ENCODE data around the gene MSI2.

MSI2 gene

DNA sequence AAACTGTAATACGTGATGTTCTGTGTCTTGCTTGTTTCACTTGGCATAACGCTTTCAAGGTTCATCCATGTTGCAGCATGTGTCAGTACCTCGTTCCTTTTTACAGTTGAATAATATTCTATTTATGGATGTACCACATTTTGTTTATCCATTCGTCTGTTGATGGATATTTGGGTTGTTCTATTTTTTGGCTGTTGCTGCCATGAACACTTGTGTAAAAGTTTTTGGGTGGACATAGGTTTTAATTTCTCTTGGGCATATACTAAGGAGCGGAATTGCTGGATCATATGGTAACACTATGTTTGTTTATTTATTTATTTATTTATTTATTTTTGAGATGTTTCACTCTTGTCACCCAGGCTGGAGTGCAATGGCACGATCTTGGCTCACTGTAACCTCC is 137.0 kb downstream of the MSI2 start:
- no peak for DNase-seq (ENCODE audit: low read depth in 3 of 3)

DNA sequence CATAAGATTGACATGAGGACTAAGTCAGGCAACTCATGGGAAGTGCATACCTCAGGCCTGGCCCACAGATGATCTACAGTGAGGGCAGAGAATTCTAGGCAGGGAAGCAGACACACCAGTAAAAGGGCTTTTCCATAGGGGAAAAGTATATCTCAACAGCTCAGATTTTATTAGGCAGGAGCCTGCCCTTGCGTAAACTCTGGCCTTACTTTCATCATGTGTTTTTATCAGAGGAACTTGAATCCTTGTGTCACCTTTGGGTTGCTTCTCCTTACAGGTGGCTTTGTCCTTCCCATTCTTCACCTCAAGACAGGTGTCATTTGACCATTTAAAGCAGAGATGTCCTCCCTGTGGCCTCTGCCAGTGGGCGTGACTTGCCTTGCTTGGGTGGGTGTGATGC is 138.1 kb downstream of the MSI2 start:
- DNase-seq (ENCODE audit: low read depth in 3 of 3): no peak

DNA sequence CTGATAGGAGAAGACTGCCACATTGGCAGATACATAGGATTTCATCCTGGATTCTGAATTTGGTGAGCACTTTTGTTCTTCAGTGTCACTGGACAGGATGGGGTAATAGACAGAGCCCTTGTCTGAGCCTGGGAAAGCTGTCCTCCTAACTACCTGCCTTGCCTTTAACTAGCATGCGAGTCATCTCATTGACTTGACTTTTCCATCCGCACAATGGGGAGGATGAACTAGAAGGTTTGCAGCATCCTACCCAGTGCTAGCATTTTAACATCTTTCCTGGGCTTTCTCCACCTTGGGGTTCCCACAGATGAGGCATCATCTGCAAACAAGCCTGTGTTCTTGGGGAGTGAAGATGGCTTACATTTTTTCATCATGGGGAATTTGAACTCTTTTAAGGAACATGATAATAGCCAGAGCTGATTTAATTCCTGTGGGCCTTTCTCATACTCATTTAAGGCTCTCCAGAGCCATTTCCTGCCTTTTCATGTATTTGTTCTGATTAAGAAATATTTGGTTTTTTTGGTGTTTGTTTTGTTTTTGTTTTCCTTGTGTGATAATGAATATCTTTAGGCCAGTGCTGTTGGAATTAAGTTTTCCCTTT is 139.5 kb downstream of the MSI2 start:
- no peak for DNase-seq (ENCODE audit: low read depth in 3 of 3)

DNA sequence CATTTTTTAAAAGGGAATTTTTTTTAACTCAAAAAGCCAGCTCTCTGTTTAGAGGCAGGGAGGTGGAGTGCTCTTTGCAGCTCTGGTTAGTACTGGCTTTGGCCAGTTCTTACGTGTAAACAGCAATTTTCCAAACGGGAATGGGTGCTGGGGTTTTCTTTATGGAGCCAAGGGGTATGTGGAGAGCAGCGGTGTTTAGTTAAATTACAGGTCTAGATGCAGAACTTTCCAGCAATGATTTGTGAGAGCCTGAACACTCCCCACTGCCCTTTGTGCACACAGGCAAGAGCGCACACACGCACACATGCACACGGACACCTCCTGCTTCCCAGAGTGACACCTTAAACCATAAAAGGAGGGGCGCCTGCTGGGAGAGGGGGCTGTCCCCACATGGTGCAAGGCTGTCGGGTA is 140.2 kb downstream of the MSI2 start:
- DNase-seq (ENCODE audit: low read depth in 3 of 3): no peak

DNA sequence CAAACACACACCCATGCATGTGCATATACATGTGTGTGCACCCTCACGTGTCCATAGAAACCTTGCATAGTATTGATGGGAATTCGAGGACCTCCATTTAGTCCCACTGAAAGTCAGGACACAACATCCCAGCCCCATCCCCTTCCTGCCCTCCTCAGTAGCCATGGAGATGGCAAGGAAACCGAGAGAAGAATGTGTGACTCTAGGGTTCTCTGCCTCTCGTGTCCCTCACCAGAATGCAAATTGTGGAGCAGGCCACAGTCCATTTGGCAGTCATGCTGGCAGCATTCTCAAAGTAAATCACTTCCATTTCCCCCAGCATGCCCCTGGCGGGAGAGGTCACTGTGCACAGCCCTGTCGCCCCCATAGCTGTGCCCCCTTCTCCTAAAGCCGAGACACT is 141.1 kb downstream of the MSI2 start:
- DNase-seq (ENCODE audit: low read depth in 3 of 3): no peak

DNA sequence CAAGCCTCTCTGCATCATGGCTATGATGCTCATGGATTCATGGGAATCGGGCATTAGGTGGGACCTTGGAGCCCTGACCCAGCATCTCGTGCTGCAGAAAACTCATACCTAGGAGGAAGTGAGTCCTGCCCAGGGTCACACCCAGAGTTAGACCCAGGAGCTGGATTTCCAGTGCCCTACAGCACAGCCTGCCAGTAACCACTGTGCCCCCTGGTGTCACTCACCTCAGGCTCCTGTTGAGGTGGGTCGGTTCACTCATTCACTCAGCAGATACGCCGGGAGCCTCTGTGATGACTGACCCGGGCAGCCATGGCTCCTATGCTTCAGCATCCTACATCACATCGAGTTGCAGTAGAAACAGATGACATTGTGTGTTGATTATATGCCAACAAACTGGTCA is 143.4 kb downstream of the MSI2 start:
- no peak for DNase-seq (ENCODE audit: low read depth in 3 of 3)

DNA sequence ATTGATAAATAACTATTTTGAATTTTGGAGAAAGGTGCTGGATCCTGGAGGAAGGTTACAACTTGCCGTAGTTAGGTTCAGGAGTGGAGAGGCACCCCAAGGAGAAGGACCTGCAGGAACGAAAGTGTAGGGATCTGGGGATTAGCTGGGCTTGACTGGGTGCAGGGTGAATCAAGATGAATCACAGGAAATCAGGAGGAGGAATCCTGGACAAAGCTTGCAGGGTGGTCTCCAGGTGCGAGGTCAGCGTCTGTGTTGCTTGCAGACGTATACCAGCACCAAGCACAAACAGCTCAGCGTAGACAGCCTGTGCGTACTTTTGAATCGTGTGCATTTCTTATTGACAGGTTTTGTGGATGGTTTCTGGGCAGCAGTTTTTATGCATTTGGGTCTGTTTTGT is 144.3 kb downstream of the MSI2 start:
- no peak for DNase-seq (ENCODE audit: low read depth in 3 of 3)

DNA sequence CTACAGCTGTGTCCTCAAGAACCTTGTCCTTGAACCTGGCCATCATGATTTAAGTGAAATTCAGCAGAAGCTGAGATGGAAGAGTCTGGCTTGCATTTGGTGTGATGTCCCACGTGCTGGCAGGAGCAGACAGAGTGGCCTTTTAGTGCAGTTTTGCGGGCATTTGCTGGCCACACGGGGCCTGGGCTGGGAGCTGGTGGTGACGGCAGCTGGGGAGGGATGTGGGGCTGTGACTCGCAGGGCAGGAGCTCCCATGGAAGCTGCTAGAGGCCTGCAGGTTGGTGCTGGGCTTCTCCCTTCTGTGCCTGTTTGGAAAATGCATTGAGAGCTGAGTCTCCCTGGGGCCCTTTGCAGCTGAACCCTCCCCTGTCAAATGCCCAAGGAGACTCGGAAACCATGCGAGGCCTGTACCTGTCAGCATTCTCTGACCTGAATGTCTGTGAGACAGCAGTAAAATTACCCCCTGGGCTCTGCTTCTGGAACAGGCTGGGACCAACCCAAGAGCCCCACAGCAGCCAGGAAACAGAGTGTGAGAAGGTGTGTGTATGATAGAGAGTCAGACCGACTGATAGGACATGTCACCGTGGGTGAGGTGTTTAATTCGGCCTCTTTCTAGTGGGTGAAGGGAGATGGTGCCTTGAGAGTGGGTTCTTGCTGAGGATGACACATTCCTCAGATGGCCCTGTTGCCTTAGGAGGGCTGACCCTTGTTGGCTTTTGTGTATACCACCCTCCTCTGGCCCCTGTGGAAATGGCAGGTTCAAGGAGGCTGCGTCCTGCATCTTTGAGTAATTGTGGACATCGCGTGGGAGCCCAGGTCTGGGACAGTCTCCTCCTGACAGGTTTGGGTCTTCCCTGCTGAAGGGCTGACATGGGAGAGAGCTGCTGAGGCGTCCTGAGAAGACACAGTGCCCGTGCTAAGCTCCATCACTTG is 145.5 kb downstream of the MSI2 start:
- DNase-seq (ENCODE audit: low read depth in 3 of 3): no peak

DNA sequence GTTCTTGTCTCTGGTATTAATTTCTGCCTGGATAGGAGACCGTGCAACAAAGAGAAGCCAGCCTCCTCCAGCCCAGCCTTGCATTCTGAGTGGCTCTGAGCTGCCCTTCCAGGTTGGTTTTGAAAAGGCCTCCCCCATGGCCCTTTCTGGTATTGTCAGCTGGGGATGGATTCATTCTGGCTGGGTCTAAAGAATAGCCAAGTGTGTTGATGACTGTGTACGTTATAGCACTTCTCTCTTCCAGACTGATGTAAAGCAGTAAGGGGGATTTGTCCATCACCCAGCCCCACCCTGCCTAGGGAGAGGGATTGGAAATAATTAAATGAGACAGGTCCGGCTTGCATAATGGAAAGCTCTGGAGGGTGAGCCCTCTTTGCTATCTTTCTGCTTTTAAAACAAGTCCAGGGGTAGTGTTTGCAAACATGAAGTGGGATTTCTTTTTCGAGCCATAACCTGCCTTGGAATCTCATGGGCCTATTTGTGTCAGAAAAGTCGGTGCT is 146.4 kb downstream of the MSI2 start:
- DNase-seq (ENCODE audit: low read depth in 3 of 3): no peak

DNA sequence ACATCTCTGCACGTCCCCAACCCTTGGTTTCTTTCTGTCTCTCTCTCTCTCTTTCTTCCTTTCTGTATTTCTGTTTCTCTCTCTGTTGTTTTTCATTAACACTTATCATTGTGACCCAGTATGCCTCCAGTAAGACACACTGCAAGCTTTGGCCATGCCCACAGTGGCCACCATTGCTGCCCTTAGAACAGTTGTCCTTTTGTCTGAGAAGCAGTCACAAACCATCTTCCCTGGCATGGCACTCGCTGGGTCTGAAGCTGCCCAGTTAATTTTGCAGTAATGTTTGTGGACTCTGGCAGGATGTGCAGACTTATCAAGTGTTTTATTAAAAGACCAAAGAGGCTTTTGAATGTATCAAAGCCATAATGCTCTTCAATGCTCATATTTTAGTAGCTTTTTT is 146.9 kb downstream of the MSI2 start:
- DNase-seq (ENCODE audit: low read depth in 3 of 3): no peak

DNA sequence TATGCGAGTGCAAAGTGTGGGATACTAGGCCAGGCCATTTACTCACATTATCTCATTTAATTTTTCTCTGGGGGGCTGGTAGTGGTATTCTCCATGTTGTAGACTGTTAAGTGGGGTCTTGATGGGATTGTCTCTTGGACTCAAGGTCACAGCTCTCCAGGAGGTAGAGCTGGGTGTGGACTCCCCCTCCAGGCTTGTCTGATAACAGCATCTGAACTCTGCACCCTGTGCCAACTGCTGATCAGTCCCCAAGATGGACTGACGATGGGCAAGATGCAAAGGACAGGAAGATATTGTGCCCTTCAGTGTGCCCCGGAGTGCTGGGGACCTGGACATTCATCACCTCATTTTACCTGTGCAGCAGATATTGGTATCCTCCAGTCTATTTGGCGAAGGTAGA is 147.8 kb downstream of the MSI2 start:
- no peak for DNase-seq (ENCODE audit: low read depth in 3 of 3)

DNA sequence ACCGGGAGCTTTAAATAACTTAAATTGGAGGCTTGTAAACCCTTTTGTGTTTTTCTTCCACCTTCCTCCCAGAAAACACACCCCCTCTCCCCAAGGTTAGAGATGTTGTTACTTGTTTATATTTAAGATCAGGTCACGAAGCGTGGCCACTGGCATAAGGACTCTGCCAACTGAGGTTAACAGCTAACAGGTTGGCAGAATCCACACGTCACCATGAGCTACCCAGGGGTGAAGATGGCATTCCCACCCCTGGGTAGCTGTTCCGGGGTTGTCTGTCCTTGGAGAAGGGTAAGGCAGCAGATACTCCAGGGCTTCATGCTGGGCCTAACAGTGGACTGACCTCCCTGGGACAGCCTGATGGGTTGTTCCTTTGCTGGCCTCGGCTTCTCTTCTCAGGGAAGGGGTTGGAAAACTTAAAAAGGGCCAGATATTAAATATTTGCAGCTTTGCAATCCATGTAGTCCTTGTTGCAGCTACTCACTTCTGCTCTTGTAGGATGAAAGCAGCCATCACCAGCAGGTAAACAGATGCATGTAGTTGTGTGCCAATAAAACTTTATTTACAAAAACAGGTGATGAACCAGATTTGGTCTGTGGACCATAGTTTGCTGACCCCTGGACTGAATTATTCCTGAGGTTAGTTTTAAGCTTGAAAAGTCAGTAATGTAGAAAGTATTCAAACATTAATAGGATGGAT is 148.6 kb downstream of the MSI2 start:
- DNase-seq (ENCODE audit: low read depth in 3 of 3): no peak

DNA sequence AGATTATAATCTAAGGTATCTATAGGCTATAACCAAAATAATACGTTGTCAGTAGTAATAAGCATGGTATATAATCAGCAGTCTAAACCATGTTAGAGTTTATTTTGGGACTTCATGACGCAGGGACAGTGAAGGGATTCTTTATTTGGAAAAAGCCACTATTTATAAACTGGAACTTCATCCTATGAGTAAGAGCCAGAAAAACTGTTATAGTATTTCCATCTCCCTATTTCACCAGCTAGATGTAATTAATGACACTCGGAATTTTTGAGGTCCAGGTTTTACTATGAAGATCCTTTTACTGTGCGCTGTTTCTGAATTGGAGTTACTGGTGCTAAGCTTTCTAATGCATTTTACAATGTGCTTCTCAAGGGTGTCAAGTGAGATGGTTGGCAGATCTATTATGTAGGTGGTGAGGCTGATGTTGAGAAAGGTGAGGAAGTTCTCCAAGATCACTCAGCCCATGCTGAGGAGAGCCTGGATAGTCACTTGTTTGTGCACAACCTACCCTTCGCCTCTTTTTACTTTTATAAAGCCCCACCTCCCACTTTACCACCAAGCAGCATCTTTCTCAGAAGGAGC is 149.3 kb downstream of the MSI2 start:
- no peak for DNase-seq (ENCODE audit: low read depth in 3 of 3)

DNA sequence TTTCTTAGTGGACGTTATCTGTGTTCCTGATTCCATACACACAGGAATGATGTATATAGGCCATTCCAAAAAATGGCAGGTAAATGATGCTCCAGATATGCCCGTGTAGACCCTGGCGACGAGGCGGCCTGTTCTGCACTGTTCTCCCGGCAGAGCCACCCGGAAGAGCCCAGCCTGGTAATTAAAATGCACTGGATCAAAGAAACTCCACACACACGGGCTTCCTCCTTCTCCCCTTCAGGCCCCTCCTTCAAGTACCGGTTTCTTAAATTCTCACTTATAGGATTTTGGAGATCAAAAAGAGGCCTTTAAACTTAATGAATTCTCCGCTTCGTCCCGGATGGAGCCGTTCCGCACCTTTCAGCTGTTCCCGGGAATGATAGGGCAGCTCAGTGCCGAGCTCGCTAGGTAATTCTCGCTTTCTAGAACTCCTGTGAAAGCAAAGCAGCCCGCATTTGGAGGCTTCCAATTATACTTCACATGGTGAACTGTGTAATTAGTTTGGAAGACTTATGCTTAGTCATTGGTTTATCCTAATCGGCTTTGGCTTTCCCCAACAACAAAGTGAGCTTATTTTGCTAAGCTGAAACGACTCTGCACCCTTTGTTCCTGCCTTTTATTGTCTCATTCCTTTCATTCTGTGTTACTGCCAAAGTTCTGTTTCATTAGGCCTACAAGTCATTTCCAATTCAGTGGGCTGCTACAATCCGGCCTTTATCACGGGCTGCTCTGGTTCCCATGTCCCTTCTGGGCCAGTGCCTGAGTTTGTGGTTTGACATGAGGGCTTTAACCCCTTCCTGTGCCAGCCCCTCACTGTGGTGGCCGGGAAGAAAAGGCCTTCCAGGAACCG is 150.0 kb downstream of the MSI2 start:
- DNase-seq (ENCODE audit: low read depth in 3 of 3): no peak

DNA sequence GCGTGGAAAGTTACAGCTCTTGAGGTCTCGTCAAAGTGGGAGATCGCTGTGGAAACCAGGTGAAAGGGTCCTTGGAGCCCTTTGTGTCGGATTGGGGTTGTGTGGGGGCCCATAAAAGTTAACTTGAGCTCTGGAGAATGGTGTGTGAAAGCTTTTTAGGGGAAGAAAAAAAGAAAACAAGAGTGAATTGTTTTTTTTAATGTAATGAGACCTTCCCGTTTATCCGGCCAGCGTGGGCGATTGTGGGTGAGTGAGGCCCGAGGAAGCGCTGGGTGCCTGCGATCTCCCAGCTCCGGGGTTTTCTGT is 150.6 kb downstream of the MSI2 start:
- DNase-seq (ENCODE audit: low read depth in 3 of 3): no peak

DNA sequence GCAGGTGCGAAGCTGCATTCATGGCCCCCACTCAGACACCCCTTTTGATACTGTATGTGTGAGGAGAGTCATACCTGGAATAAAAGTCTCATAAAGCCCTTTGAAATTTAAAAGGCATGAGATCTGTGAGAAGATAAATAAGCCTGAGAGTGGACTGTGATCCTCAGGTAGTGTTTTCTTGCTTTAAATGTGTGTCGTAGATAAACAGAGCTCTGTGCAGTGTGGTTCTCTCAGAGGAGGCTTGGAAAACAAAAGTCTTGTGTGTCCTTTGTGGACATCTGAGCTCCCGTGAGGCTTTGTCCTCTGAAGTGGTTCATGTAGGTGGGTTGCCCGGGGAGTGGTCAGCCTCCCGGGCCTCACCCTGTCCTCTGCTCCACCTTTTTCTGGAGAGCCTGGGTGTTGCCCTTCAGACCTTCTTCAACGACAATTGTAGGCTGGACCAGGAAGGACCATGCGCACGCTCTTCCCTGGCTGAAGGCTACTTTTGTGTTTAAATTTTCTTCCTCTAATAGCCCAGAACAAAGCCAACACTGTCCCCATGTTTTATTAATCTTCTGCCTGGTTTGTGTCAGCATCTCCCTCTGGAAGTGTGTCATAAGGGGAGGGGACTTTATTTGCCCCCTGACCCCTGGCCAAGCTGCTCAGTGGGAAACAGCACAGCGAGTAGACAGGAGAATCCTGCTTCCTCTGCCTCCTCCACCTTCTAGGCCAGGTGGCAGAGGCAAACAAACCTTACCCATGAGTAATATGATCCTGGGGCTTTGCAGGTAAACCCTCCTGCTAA is 151.2 kb downstream of the MSI2 start:
- no peak for DNase-seq (ENCODE audit: low read depth in 3 of 3)

DNA sequence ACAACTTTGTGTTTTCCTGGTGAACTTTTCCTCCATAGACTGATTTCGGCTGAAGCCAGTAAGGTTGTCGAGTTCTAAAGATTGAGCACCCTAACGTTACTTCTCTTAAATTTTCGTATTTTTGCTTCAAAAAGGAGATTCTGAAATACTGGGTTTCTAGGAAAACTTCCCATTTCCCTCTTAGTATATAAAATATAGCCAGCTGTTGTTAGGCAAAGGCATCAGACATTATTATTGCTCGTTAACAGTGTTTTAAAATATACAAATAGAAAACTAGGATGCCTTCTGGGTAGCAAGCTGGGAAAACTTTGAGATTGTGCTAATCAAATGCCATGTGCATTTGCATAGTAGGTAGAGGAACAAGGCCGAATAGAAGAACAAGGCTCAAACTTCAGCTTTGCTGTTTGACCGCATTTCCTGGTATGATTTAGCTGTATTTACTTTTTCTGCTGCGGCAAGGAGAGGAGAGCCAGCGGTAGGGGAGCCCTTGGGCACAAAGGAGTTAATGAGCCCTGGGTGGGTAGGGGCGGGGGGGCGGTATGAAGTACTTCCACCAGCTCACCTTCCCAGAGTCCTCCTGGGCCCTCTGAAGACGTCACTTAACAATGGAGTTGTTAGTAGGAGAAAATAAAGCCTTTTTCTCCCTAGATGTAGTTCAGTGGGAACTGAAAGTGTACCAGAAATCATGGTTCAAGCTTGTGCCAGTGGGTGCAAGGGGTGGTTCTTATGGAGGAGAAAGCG is 151.9 kb downstream of the MSI2 start:
- no peak for DNase-seq (ENCODE audit: low read depth in 3 of 3)

DNA sequence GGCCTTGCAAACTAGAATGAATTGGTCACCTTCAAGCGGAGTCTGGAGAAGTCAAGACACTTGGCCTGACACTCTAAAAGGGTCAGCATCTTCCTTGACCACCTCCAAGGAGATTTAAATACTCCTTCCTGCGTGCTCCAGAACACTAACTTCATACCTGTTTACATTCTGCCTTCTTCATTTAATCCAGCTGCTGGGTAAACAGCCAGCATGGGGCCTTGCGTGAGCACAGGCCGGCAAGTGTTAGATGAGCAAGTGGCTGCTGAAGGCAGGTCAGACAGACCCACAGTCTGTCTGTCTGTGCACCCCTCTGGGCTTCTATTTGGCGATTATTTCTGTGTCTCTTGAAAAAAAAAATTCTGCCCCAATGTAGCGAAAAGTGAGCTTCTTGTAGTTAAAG is 153.8 kb downstream of the MSI2 start:
- DNase-seq (ENCODE audit: low read depth in 3 of 3): no peak

DNA sequence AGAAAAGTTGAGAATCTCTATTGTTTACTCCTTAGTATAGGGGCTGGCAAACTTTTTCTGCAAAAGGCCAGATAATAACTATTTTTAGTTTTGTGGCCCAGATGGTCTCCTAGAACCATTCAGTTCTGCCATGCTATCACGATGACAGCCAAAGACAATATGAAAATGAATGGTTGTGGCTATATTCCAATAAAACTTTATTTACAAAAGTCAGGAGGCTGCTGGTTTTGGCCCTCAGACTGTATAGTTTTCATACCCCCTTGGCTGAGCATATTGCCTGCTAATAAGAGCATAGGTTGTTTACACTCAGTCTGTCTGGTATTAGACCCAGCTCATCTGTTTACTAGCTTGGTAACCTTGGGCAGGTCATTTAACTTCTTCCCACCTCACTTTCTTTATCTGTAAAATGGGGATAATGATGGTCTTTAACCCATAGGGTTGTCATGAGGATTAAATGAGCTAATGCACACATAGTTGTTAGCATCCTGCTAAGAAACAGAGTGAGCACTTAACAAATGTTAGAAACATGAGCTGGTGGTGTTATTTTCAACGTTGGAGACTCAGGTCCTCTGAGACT is 156.3 kb downstream of the MSI2 start:
- no peak for DNase-seq (ENCODE audit: low read depth in 3 of 3)
